PFSK-1 (cell line): ENCODE results near the gene SLC5A3.

ENCODE experiments used
- FOXP2 ChIP-seq: optimal IDR thresholded peaks from 2 replicates; pipeline ENCODE3; 2011; ENCODE audit warnings: borderline replicate concordance, control low read depth, inconsistent platforms; ENCODE audit not compliant: insufficient read depth; ENCODE audit errors: extremely low read length, extremely low read depth
- POLR2AphosphoS5 ChIP-seq: IDR thresholded peaks from 2 replicates; pipeline ENCODE4 v1.6.1; 2012; ENCODE audit warnings: low read depth, mild to moderate bottlenecking, control low read depth, low read length, moderate library complexity
- SIN3A ChIP-seq: IDR thresholded peaks from 2 replicates; pipeline ENCODE4 v1.6.1; 2012; ENCODE audit warnings: mild to moderate bottlenecking, low read length, moderate library complexity, borderline replicate concordance; ENCODE audit not compliant: insufficient read depth
- TAF1 ChIP-seq: IDR thresholded peaks from 2 replicates; pipeline ENCODE4 v1.6.1; 2012; ENCODE audit warnings: low read length, control low read depth, borderline replicate concordance; ENCODE audit not compliant: insufficient read depth
- TF ChIP-seq, protein P1 (sequence below), 2 experiments: IDR thresholded peaks; 2 replicates each; pipeline versions ENCODE4 v1.6.1 to v1.8.0; 2011 to 2012; ENCODE audit warnings: low read depth in 2 of 2, low read length in 2 of 2, control low read depth in 1 of 2, inconsistent platforms in 1 of 2, mild to moderate bottlenecking in 1 of 2, moderate library complexity in 1 of 2; ENCODE audit not compliant: insufficient read depth in 1 of 2

The SLC5A3 gene

DNA sequence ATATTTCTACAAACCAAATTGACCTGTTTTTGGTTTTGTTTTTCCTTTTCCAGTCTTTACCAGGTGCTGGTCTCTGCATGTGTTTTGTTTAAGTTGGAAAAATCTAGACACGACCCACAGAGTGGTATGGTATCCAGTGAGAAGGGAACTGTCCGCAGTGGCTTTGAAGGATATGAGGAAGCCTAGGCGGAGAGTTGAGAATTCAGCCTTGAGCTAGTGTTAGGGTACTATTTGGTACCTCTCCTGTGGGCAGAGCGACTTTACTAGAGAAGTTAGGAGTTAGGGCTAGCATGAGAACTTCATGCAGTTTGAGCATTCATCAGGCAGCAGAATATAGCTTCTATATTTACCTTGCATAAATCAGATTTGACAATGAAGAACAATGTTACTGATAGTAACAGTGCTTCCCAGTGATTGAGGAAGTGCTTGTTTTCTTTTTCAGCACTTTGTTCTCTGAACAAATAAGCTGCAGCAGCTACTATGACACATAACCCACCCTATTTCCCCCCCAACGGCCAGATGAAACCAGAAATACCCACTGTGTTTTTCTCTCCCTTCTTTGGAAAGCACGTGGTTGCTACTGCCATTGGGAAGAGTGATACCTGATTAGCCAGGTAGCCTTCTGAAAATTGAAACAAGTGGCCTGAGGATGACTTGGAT, 19.0 kb downstream of the SLC5A3 start:
- TF ChIP-seq POLR2AphosphoS5 (no peak), TAF1 (no peak), SIN3A (no peak), FOXP2 (no peak)
- TF ChIP-seq, protein P1, sequence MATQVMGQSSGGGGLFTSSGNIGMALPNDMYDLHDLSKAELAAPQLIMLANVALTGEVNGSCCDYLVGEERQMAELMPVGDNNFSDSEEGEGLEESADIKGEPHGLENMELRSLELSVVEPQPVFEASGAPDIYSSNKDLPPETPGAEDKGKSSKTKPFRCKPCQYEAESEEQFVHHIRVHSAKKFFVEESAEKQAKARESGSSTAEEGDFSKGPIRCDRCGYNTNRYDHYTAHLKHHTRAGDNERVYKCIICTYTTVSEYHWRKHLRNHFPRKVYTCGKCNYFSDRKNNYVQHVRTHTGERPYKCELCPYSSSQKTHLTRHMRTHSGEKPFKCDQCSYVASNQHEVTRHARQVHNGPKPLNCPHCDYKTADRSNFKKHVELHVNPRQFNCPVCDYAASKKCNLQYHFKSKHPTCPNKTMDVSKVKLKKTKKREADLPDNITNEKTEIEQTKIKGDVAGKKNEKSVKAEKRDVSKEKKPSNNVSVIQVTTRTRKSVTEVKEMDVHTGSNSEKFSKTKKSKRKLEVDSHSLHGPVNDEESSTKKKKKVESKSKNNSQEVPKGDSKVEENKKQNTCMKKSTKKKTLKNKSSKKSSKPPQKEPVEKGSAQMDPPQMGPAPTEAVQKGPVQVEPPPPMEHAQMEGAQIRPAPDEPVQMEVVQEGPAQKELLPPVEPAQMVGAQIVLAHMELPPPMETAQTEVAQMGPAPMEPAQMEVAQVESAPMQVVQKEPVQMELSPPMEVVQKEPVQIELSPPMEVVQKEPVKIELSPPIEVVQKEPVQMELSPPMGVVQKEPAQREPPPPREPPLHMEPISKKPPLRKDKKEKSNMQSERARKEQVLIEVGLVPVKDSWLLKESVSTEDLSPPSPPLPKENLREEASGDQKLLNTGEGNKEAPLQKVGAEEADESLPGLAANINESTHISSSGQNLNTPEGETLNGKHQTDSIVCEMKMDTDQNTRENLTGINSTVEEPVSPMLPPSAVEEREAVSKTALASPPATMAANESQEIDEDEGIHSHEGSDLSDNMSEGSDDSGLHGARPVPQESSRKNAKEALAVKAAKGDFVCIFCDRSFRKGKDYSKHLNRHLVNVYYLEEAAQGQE (IDR thresholded peaks at IDR 0.05; ENCODE audit: insufficient read depth in 1 of 2, low read depth in 2 of 2, low read length in 2 of 2) = peak in 1 of 2 experiments; percentile 81; a peak in 2 of 4 replicates

DNA sequence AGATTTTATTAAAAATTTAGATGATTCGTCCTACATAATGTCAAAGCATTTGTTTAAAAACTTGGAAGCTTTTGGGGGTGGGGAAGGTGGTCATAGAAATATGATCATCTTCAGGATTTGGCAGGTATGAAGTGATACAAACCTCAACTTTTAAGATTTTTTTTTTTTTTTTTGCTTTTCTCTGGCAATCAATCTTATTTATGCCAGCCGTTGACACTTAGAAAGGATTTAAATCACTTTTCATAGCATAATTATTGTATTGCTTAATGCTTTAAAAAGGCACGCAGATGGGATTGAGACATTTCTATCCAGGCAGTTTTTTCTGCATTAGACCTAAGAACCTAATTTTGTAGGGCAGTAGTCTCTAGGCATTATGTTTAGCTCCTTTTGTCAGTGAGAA, 19.7 kb downstream of the SLC5A3 start:
- no peak for TF ChIP-seq FOXP2
- TF ChIP-seq TAF1 = no peak
- no peak for TF ChIP-seq SIN3A
- TF ChIP-seq, protein P1 (IDR thresholded peaks at IDR 0.05; ENCODE audit: insufficient read depth in 1 of 2, low read depth in 2 of 2, low read length in 2 of 2) = no peak
- no peak for TF ChIP-seq POLR2AphosphoS5

DNA sequence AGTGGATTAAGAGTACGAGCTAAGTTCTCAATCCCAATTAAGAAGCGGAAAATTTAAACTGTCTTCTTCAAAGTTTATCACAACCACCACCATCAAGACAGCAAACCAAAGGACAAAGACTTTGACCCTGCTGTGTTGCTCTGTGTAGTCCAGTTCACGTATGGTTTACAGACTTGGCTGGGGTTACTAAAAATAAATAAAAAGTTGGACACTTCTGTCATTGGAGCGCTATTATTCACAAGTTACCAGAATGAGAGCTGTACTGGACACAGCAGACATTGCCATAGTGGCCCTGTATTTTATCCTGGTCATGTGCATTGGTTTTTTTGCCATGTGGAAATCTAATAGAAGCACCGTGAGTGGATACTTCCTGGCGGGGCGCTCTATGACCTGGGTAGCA, 21.6 kb downstream of the SLC5A3 start:
- TF ChIP-seq TAF1 (no peak), FOXP2 (no peak), POLR2AphosphoS5 (no peak), SIN3A (no peak)
- TF ChIP-seq, protein P1 (IDR thresholded peaks at IDR 0.05; ENCODE audit: insufficient read depth in 1 of 2, low read depth in 2 of 2, low read length in 2 of 2) = no peak

DNA sequence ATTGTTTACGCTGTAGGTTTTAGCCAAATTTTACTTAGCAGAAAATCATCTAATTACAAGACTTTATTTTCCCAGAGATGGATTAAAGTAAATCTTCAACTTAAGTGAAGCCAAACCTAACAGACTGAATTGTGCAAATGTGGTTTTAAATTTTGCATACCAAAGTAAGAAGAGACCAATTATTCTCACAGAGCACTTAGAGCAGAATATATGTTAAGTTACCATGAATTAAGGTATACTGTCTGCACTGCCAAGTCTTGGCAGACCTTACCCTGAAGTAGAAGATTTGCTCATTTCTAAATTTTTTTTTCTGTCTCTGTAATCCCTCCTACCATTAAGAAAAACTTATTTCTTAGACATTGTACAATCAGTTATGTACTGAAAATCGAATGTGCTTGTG, 24.1 kb downstream of the SLC5A3 start:
- TF ChIP-seq, protein P1 (IDR thresholded peaks at IDR 0.05; ENCODE audit: insufficient read depth in 1 of 2, low read depth in 2 of 2, low read length in 2 of 2) = no peak
- TF ChIP-seq SIN3A (no peak), TAF1 (no peak), POLR2AphosphoS5 (no peak), FOXP2 (no peak)

DNA sequence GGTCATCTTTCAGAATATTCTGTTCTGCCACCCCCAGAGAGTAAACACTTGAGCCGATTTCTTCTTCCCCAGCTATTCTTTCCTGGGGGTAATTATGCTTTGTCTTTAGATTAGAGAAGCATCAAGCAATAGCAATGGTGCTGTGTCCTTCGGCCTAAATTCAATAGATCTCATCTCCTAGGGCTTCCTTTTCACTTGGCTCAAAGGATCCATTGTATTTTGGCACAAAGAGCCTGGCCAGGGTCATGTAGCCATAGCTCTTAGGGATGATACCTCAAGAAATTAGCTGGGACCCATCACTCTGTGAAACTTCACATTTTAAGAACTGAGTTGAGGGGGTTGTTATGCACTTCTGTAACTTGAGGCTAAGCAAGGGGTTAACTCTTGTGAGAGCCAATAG, 27.0 kb downstream of the SLC5A3 start:
- TF ChIP-seq SIN3A = no peak
- TF ChIP-seq TAF1 = no peak
- no peak for TF ChIP-seq FOXP2
- no peak for TF ChIP-seq POLR2AphosphoS5
- TF ChIP-seq, protein P1 (IDR thresholded peaks at IDR 0.05; ENCODE audit: insufficient read depth in 1 of 2, low read depth in 2 of 2, low read length in 2 of 2) = no peak
